ENCODE measurements around the gene RASGRF1. TPM values are rescaled to one million over a fixed set of nuclear protein-coding genes. Genes with fewer than 3 reads are reported as not detected.
A peak's percentile ranks its signal among the peaks of the same experiment; 100 is the strongest.

The RASGRF1 gene
- total and polyA plus RNA-seq, 2 experiments from 2014 or later, result 0.06 TPM; not detected in 1

GRCh38 chr15:79089890-79090486 lies 592 bp downstream of the RASGRF1 start:
- Histone ChIP-seq H3K9me3 (ENCODE audit: low read depth) (no peaks in the 10 kb centered on the region), H3K36me3 (no peaks in the 10 kb centered on the region), H3K4me3 (peak overlapping the region; percentile 20), H3K4me1 (ENCODE audit: low read depth) (no peaks in the 10 kb centered on the region), H3K27ac (no peak overlapping the region), H3K27me3 (peaks cover 98% of the 10 kb centered on the region)
- no peak for TF ChIP-seq CTCF (IDR thresholded peaks at IDR 0.05; ENCODE audit: low read depth, low read length)
- peak in 1 of 2 donors; percentile 2 for DNase-seq (ENCODE audit: low read depth in 1 of 2, low spot score in 1 of 2)

- no peaks in the 10 kb centered on the region for H3K9me3 ChIP-seq (ENCODE audit: low read depth)
- H3K4me3 ChIP-seq, result peak overlapping the region; percentile 18
- H3K27ac ChIP-seq, result no peak overlapping the region
- H3K36me3 ChIP-seq, result no peaks in the 10 kb centered on the region
- H3K27me3 ChIP-seq, result peaks cover 98% of the 10 kb centered on the region
- peak in 1 of 2 donors; percentile 44 for DNase-seq (ENCODE audit: low read depth in 1 of 2, low spot score in 1 of 2)
- no peaks in the 10 kb centered on the region for H3K4me1 ChIP-seq (ENCODE audit: low read depth)
- TF ChIP-seq CTCF (IDR thresholded peaks at IDR 0.05; ENCODE audit: low read depth, low read length), result no peak
These were observed 1.2 kb downstream of the RASGRF1 start for GRCh38 chr15:79089331-79089889.

GRCh38 chr15:79088426-79089205 lies 2.0 kb downstream of the RASGRF1 start:
- Histone ChIP-seq H3K27ac (no peak overlapping the region), H3K4me3 (no peak overlapping the region), H3K27me3 (peaks cover 100% of the 10 kb centered on the region), H3K4me1 (ENCODE audit: low read depth) (no peaks in the 10 kb centered on the region), H3K36me3 (no peaks in the 10 kb centered on the region), H3K9me3 (ENCODE audit: low read depth) (no peaks in the 10 kb centered on the region)
- no peak for TF ChIP-seq CTCF (IDR thresholded peaks at IDR 0.05; ENCODE audit: low read depth, low read length)
- no peak for DNase-seq (ENCODE audit: low read depth in 1 of 2, low spot score in 1 of 2)

GRCh38 chr15:79086814-79087213 lies 3.8 kb downstream of the RASGRF1 start:
- no peak for TF ChIP-seq CTCF (IDR thresholded peaks at IDR 0.05; ENCODE audit: low read depth, low read length)
- H3K36me3 ChIP-seq, result no peaks in the 10 kb centered on the region
- H3K4me3 ChIP-seq, result no peak overlapping the region
- DNase-seq (ENCODE audit: low read depth in 1 of 2, low spot score in 1 of 2), result no peak
- no peaks in the 10 kb centered on the region for H3K9me3 ChIP-seq (ENCODE audit: low read depth)
- peaks cover 90% of the 10 kb centered on the region for H3K27me3 ChIP-seq
- no peaks in the 10 kb centered on the region for H3K4me1 ChIP-seq (ENCODE audit: low read depth)
- no peak overlapping the region for H3K27ac ChIP-seq

GRCh38 chr15:79084308-79084968 lies 6.1 kb downstream of the RASGRF1 start:
- peaks cover 66% of the 10 kb centered on the region for H3K27me3 ChIP-seq
- no peaks in the 10 kb centered on the region for H3K9me3 ChIP-seq (ENCODE audit: low read depth)
- TF ChIP-seq CTCF (IDR thresholded peaks at IDR 0.05; ENCODE audit: low read depth, low read length), result no peak
- H3K36me3 ChIP-seq, result no peaks in the 10 kb centered on the region
- no peak for DNase-seq (ENCODE audit: low read depth in 1 of 2, low spot score in 1 of 2)
- H3K4me1 ChIP-seq (ENCODE audit: low read depth), result no peaks in the 10 kb centered on the region
- H3K27ac ChIP-seq, result no peak overlapping the region
- H3K4me3 ChIP-seq, result no peak overlapping the region
